Mucosa of gallbladder (tissue), 1 donor: ENCODE data around the gene SCUBE1. TPM values are rescaled to one million over a fixed set of nuclear protein-coding genes. Genes with fewer than 3 reads are reported as not detected.

Experiments
- DNase-seq: peaks from one replicate; pipeline ENCODE4 v3.0.0-alpha.2; 2020; ENCODE audit warnings: low spot score
- total RNA-seq: library from RNA; stranded (reverse); gene quantifications from one replicate; pipeline ENCODE4 v1.2.1, GENCODE V29; 2021
- donor health status: DM: no; HTN: no; CAD: no.

Gene SCUBE1
- total RNA-seq, 1 donor from 2014 or later, result 1.7 TPM

DNA sequence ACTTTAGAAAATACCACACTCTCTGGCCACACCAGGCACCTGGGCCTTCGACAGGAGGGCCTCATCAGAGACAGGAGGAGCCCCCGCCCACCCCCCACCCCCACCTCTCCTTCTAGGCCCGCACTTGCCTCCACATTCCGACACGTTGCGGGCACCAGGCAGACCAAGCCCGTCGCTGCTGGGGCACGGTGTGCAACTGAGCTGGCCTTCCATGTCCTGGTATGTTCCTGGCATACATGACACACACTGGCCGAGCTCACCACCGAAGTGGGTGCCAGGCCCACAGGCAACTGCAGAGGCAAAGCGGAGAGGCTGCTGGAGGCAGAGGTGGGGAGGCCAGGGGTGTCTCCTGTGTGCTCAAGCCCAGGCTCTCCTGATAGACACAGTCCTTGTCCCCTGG, 129.2 kb downstream of the SCUBE1 start:
- DNase-seq, result no peak

DNA sequence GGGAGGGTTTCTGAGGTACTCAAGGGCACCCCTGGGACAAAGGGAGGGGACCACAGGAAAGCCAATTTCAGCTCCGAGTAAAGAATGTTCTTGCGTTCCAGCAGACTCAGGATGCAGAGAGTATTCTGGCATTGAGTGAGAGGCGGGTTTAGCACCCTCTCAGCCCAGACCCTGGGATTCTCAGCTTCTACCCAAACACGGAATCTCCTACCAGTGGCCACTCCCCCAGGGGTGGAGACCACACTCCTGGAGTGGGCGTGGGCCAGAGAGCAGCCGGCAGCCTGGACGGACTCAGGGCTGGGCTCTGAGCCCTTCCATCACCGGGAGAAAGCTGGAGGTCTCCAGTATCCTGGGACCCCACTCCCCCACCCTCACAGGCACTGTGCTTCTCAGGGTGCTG, 130.1 kb downstream of the SCUBE1 start:
- no peak for DNase-seq

DNA sequence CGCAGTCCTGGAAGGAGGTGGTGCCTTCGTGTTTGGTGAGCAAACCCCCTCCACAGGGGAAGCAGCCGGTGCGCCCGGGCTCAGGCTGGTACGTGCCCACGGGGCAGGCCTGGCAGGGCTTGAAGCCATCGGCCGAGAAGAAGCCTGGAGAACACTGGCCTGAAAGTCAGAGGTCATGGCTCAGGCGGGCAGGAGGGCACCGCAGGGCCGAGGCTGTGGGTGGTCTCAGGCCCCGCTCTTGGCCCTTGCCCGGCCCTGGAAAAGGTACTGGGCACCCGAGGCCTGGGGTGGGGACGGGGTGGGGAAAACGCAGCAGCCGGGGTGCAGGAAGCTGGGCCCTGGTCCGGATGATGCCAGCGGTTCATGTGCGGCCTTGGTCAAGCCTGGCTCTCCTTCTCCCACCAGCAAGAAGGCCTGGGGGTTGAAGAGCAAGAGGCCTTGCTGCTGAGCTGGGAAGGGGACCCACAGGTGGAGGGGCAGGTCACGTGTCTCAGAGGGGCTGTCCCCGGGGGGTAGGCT, 130.7 kb downstream of the SCUBE1 start:
- no peak for DNase-seq

DNA sequence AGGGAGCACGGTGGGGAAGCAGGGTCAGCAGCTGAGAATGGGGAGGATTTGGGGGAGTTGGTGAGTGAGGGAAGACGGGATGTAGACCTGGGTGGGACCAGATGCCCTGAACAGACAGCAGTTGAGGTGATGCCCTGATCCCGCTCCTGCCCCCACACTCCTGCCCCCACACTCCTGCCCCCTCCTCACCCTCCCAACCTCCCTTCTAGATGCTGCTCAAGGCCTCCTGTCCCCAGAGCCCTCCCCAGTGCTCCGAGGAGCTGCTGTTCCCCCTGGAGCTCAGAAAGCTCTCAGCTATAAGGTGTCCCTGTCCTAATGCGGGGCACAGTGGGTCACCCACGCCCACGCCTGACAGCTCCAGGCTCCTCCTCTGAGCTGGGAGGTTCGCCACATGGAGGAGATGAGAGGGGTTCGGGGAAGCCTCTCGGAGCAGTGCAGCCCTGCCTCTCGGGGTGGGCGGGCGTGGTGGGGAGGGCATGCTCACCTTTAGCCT, 131.2 kb downstream of the SCUBE1 start:
- no peak for DNase-seq

DNA sequence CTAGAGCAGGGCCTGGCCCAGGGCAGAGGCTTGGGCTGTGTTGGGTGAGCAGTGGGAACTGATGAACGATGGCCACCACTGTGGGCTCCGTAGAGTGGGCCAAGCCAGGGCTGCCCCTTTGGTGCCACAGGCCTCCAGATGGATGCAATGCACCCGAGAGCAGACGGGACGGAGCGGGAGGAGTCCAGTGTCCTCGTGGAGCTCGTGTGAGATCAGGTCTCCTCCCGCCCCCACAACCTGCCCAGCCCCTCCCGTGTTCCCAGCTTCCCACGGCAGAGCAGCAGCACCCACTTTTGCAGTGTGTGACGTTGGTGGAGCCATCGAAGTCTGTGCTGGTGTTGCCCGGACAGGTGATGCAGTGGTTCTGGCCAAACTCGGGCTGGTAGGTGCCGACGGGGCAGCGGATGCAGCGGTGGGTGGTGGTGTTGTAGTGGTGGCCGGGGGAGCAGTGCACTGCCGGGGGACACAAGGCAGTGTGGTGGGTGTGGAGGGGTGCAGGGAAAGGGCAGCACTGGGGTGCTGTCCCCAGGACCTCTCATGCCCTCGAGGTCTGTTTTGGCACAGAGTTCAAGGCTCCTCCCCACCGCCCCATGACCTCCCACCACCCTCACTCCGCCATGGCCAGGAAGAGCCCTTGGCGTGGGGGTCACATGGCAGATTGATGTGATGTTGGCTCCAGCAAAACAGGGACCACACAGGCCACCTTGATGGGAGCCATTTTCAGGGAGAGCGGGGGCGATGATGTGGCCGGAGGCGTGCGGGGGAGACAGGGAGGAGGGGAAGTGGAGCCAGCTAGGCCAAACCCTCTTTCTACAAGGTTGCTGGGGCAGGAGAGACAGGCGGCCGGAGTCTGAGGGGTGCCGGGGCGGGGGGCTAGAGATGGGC, 132.3 kb downstream of the SCUBE1 start:
- DNase-seq, result no peak

DNA sequence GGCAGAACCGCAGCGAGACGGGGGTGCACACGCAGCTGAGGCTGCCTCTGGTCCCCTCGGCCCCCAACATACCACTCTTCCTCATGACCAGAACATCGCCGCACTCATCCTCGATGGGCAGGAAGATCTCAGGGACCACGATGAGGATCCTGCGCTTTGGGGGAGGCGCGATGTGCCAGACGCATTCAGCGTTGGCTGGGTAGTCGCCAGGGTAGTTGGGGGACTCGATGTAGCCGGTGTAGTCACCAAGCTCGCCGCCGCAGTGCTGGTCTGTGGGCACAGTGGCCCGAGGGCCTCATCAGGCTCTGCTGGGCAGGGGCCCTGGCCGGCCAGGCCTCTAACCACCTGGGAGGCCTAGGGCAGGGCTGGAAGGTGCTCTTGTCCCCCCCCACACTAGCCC, 133.2 kb downstream of the SCUBE1 start:
- no peak for DNase-seq

DNA sequence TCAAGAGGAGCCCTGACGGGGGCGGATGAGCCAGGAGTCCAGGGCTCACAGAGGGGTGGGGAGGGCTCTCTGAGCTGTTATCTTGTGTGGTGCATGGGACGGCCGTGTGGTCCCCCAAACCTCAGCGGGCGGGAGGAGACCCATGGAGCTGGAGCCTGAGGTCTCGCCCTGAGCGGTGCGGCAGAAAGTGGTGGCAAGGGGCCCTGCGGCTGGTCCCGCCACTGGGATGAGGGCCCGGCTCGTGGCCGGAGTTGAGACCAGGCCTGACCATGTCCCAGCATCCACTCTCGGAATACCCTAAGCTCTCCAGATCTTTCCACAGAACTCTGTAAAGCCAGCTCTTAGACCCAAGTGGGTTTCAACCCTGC, 133.7 kb downstream of the SCUBE1 start:
- DNase-seq, result no peak

DNA sequence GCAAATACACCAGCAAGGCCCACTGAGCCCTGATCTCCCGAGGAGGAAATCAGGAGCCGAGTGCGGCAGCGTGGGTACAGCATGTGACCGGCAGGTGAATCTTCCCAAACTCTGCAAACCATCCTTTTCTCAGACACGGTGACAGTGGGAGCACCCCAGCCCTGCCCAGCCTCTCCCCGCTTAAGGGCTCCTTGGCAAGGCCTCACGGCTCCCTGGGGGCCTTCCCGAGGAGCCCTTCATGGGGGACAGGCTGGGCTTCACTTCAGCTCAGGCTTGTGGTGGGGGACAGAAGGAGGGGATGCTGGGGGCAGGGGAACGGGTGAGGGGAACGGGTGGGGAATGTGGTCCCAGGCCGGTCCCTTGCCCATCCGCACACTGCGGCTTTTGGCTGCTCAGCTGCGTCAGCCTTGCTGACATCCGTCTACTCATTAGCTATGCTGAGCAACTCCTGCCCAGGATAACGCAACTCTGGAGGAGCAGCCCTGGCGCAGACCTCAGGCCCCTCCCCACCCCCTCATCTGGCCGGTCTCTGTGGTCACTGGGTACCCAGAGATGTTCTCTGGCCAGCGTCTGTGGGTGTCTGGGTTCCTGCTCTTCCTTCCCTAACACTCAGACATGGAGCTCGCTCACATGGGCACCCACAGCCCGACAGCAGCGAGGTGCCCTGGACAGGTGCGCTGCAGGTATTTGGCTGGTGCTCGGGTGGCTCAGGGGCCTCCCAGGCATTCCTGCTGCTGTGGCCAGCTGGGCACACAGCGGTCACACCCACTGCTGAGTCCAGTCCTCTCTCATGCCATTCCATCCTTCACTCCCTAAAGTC, 134.3 kb downstream of the SCUBE1 start:
- no peak for DNase-seq

DNA sequence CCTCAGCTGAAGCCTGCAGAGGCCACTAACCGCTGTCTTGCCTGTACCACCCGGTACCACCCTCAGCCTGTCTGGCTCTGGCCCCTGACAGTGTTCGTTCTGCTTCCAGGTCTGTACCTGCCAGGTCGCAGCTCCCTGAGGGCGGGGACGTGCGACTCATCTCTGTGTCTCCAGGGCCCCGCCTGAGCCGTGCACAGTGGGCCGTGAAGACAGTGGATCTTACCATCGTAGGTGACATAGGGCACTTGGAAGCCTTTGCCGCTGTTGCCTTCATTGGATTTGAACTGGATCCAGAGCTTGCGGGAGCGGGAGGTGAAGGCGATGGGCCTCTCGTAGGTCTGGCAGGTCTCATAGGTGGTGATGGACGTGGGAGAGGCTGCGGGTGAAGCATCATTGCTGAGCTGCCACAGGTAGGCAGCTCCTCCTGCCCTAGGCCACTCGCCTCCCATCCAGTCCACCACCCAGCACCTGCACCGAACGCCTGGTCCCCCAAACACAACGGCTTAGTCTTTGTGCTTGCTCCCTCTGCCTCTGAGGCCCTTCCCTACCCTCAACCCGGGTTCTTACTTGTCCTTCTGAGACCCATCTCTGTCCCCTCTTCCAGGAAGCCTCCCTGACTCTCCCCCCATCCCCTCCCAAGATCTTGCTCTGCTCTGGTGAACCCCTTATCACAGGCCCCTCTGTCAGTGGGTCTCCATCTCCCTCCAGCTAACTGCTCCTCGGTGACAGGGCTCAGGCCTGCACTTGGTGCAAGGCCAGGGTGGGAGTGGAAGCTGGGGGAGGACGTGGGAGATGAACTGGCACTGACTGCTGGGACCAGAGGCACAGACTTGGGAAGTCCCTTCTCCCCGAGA, 135.1 kb downstream of the SCUBE1 start:
- no peak for DNase-seq

DNA sequence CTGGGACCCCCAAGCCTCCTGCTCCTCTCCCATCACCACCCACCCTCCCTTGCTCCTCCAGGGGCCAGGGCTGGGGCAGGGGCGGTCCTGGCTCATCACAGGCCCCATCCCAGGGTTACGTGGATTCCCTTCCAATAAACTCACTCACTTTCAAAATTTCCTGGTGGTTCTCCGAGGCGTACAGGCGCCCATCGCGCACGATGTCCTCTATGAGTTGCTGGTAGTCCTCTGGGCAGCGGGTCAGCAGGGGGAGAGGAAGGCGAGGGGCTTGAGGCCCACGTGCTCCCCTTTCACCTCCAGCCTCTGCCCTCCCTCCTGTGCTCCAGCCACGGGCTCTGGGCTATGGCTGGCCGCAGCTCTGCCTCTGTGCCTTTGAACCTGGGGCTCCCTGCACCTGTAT, 135.8 kb downstream of the SCUBE1 start:
- DNase-seq, result no peak

DNA sequence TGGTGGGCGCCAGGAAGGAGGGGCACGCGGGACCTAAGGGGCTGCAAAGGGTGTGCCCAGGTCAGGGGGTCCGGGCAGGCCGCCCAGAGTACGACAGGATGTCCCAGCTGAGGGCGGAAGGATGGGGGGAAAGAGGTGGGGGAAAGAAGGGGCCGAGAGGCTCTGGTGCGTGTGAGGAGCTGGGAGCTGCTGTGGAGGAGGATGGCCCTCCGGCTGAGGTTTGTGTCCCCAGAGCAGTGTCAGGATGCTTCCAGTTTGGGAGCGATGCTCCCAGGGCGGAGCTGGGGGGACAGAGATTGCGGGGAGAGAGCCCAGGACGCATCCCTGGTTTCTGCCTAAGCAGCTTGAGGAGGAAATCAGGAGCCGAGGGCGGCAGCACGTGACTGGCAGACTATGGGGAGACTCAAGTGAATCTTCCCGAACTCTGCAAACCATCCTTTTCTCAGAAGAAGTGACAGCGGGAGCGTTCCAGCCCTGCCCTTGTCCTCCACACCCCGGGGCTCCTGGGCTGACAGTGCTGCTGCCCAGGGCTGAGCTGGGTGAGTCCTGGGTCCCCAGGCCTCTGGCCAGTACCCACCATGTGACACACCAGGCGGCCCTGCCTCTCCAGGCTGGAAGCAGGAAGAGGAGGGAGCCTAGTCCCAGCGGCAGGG, 136.5 kb downstream of the SCUBE1 start:
- DNase-seq, result no peak

DNA sequence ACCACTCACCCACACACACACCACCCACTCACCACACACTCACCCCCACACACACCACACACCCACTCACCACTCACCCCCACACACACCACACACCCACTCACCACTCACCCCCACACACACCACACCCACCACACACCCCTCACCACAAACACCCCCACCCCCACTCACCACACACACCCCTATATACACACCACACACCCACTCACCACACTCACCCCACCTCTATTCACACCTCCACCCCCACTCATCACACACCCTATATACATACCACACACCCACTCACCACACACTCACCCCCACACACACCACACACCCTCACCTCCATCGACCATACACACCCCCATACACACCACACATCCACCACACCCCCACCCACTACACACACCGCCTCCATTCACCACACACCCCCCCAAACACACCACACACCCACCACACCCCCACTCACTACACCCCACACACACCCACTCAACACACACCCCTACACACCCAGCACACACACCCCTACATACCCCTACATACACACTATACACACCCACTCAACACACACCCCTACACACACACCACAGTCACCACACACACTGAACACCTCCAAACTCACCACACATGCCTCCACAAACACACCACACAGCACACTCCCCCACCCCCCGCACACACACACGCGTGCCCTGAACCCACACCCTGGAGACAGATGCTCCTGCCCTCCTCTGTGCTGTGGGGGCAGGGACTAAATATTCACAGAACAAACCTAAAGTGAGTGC, 137.2 kb downstream of the SCUBE1 start:
- DNase-seq, result no peak

DNA sequence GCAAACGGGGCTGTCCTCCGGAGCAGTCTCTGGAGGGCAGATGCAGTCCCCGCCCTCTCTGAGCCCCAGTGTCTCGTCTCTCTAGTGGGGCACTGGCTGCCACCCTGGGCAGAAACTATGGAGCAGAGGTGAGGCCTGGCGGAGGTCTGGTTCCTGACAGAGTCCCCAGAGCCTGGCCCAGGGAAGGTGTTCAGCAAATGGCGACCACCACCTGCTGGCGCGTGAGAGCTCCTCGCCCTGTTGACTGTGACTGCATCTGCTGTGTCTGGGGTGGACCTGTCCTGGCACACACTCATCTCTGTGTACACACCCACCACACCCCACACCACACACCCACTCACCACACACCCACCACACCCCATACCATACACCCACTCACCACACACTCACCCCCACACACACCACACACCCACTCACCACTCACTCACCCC, 137.9 kb downstream of the SCUBE1 start:
- no peak for DNase-seq

DNA sequence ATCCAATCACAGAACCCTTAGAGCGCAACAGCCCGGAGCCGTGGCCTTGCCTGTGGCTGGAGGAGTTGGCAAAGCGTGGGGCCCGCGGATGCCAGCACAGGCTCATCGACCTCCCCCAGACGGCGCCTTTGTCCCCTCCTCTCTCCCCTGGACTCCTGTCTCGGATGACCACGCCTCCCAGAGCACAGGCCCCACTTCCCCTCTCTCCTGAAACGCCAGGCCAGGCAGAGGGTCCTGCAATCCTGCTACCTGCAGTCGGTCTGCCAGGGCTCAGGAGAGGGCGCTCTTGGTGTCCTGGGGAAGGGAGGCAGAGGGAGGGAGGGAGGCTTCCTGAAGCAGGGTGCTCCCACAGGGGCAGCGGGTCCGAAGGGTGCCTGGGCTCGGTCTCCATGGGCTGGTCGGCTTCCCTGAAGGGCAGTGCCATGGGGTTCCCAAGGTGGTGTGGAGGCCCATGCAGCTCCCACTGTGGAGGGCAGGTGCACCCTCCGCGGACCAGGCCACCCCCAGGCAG, 139.6 kb downstream of the SCUBE1 start:
- no peak for DNase-seq

DNA sequence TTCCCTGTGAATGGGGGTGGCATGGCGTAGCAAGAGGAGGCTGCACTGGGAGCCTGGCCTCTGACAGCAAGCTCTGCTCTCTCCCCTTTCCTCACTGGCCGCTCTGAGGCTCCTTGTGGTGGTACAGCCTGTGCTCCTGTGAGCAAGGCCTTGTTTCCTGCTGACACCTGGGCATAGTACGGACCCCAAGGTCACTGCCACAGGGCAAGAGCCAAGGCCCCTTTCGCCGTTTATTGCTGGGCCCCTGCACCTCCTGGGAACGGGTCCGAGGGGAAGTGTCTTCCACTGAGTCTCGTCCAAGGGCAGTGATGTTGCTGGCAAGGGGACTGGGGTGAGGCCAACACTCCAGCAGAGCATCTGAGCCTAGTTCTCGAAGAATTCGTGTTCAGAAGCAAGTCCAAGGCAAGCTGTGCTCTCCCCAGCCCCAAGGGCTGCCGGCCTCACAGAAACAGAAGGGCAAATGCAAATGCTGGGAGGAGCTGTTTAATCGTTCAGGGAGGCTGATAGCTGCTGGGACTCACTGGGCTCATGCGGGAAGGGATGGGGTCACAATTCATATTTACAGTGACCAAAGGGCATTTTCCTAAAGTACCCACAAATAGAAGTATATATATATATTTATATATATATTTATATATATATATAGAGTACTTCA, 140.3 kb downstream of the SCUBE1 start:
- no peak for DNase-seq

DNA sequence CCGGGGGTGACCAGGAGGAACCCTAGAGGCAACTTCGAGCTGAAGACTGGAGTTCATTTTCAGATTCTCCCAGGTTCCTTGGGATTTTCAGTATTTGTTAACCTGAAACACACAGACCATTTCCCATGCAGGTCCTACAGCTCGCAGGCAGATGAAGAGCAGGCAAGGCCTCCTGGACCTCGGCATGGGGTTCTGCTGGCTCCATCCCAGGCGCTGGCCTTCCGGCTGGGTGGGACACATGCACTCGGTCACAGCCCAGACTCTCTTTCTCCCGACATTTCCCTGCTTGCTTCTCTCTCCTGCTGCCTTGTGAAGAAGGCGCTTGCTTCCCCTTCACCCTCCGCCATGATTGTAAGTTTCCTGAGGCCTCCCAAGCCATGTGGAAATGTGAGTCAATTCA, 140.8 kb downstream of the SCUBE1 start:
- DNase-seq, result no peak

DNA sequence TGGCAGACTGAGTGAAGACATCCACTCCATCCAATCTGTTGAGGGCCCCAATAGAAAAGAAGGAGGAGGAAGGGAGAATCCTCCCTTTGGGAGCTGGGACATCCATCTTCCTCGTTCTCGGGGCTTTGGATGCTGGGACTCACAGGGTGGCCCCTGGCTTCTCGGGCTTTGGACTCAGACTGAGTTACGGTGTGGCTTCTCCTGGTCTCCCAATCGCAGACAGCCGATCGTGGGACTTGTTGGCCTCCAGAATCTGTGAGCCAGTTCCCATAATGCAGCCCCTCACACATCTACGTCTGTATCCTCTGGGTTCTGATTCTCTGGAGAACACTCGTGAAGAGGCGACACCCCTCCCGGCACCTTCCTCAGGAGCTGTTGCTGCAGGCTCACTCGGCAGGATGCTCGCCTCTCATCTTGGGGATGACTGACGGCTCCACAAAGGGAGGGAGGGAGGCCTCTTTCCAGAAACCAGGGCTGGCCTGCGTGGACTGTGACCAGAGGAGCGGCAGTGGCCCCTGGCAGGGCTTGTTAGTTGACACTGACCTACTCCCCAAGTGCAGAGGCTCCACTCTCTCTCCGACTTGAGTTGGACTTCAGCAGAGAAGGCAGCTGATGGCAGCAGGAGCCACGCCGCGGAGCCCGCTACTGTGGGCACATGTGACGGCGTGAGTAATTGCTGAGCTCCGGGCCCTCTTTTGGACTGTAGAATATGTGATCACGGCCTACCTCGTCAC, 141.5 kb downstream of the SCUBE1 start:
- no peak for DNase-seq

DNA sequence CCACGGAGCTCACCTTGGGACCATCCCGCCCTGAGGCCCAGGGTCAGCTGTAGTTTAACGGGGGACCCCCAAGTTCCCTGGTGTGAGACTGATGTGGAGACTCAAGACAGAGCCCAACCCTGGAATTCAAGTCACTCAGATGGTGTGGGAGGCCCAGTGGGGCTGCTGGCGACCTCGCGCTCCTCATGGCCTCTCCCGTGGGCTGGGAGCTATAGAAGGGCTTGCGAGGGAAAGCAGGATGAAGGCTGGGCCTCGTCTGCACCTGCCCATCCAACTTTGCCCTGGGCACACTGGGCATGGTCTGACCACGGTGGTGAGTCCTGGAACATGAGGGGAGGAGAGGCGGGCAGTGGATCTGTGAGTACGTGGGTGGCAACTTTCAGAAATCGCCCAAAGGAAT, 142.6 kb downstream of the SCUBE1 start:
- no peak for DNase-seq

DNA sequence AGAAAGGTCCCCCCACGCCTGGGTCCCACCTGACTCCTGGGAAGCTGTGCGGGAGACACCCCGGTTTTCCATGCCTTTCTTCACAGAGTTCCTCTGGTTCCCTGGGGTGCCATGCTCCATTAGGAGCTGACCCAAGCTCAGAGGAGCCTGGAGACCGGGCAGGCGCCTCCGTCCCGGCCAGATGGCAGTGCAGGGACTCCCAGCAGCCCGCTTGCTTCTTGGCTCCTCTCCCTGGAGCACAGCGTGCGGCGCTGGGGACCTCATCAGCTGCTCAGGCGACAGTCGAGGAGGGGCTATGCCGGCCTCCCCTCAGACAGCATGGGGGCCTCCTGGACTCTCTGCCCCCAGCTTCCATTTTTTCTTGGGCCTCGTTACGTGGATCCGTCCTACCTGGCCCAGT, 143.1 kb downstream of the SCUBE1 start:
- DNase-seq, result no peak
